ENCODE measurements around the gene NEK10. TPM values are rescaled to one million over a fixed set of nuclear protein-coding genes. Genes with fewer than 3 reads are reported as not detected.
A peak's percentile ranks its signal among the peaks of the same experiment; 100 is the strongest.

NEK10 gene
- total RNA-seq, 1 donor from 2014 or later: 7.3 TPM

DNA sequence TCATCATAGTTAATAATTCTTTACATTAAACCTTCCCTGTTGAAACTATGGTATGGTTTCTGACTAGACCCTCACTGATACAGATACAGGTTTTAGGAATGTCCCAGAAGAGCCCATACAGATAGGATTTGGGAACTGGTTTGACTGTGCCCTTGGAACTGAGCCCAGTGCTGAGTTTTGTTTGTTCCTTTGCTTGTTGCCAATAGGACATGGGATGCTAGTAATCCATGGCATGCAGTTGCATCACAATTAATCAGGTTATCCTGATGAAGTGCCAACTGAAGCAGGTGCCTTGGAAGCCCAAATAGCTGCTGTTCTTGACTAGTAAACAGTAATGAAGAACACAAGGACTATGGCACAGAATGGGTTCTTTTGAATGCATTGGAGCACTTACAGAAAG lies 230.6 kb downstream of the NEK10 start:
- peaks cover 9% of the 10 kb centered on the region for H3K9me3 Mint-ChIP-seq (ENCODE audit: low read depth)
- H3K4me1 Mint-ChIP-seq (ENCODE audit: low read depth): peaks cover 4% of the 10 kb centered on the region
- TF ChIP-seq, protein P1, sequence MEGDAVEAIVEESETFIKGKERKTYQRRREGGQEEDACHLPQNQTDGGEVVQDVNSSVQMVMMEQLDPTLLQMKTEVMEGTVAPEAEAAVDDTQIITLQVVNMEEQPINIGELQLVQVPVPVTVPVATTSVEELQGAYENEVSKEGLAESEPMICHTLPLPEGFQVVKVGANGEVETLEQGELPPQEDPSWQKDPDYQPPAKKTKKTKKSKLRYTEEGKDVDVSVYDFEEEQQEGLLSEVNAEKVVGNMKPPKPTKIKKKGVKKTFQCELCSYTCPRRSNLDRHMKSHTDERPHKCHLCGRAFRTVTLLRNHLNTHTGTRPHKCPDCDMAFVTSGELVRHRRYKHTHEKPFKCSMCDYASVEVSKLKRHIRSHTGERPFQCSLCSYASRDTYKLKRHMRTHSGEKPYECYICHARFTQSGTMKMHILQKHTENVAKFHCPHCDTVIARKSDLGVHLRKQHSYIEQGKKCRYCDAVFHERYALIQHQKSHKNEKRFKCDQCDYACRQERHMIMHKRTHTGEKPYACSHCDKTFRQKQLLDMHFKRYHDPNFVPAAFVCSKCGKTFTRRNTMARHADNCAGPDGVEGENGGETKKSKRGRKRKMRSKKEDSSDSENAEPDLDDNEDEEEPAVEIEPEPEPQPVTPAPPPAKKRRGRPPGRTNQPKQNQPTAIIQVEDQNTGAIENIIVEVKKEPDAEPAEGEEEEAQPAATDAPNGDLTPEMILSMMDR (IDR thresholded peaks at IDR 0.05): no peak

DNA sequence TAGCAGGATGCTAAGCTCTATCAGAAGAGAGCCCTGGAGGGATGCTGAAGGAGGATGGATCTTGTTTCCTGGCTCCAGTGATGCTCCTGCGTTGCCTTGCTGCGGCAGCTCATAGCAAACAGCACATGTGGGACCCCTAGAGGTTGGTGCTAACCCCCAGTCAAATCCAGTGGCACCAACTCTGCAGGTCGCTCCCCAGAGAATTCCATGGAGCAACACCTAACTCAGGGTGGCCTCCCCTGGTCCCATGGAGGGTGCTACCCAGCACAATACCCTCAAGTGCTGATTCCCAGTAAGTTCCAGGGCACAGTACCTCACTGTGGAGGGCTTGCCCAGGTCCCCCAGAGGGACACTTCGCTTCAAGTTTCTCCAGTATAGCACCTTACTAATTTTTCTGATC lies 231.2 kb downstream of the NEK10 start:
- Mint-ChIP-seq H3K4me3 (ENCODE audit: unreplicated experiment) (no peak overlapping the region), H3K4me1 (ENCODE audit: low read depth) (peaks cover 4% of the 10 kb centered on the region), H3K27me3 (ENCODE audit: low read depth) (no peaks in the 10 kb centered on the region), H3K36me3 (ENCODE audit: low read depth) (peaks cover 15% of the 10 kb centered on the region), H3K27ac (ENCODE audit: unreplicated experiment) (no peak overlapping the region), H3K9me3 (ENCODE audit: low read depth) (peaks cover 9% of the 10 kb centered on the region)
- no peak for DNase-seq (ENCODE audit: low spot score)
- TF ChIP-seq, protein P1 (IDR thresholded peaks at IDR 0.05): no peak

More for the DNA sequence above, 230.6 kb downstream of the NEK10 start:
- Mint-ChIP-seq H3K4me3 (ENCODE audit: unreplicated experiment) (no peak overlapping the region), H3K27ac (ENCODE audit: unreplicated experiment) (no peak overlapping the region), H3K36me3 (ENCODE audit: low read depth) (peaks cover 15% of the 10 kb centered on the region), H3K27me3 (ENCODE audit: low read depth) (no peaks in the 10 kb centered on the region)
- no peak for DNase-seq (ENCODE audit: low spot score)

DNA sequence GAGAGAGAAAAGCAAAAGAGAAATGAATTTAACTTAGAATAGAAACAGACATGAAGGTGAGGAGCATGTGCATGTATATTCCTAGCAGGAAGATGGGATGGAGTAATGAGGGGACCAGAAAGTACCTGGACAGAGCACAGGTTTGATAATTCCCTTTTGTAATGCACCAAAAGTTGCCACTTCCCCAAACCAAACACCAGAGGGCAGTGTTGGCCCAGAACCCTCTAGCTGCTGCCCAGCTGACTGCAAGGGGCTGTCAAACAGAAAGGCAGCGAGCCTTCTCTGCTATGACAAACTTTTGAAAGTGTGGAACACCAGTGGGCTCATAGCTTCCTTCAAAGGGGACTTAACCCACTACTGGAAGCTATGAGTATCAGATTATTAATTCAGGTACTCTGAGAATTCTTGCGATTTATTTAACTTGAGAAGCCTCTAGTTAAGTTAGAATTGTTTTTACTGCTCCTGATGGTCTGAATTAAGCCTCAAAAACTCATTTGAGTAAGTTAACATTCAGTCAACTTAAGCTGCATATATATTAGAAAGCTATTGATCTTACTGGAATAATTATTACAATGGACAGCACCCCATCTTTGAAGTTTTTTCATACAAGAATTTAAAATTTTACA lies 234.9 kb downstream of the NEK10 start:
- H3K27ac Mint-ChIP-seq (ENCODE audit: unreplicated experiment): no peak overlapping the region

DNA sequence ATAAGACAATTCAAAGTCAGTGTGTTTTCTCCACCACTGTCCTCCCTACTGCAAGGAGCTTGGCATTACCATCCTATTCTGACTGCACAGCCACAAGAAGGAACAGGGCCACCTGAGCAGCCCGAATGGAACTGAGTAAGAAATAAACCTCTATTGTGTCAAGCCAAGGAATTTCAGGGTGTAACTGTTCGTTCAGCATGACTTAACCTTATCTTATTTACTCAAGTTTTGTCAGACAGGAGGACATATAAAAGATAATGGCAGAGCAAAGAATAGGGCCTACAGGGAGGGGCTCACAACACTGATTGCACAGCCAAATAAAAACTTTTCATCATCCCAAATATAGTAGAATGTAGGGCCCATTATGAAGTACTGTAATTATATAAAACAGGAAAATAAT lies 236.1 kb downstream of the NEK10 start:
- no peak for DNase-seq (ENCODE audit: low spot score)
- no peaks in the 10 kb centered on the region for H3K27me3 Mint-ChIP-seq (ENCODE audit: low read depth)
- H3K4me1 Mint-ChIP-seq (ENCODE audit: low read depth): peaks cover 4% of the 10 kb centered on the region
- H3K9me3 Mint-ChIP-seq (ENCODE audit: low read depth): no peaks in the 10 kb centered on the region
- no peak overlapping the region for H3K4me3 Mint-ChIP-seq (ENCODE audit: unreplicated experiment)
- H3K36me3 Mint-ChIP-seq (ENCODE audit: low read depth): peaks cover 1% of the 10 kb centered on the region
- no peak overlapping the region for H3K27ac Mint-ChIP-seq (ENCODE audit: unreplicated experiment)
- TF ChIP-seq, protein P1 (IDR thresholded peaks at IDR 0.05): no peak

More for the DNA sequence above, 234.9 kb downstream of the NEK10 start:
- TF ChIP-seq, protein P1 (IDR thresholded peaks at IDR 0.05): peak; percentile 97
- Mint-ChIP-seq H3K36me3 (ENCODE audit: low read depth) (peaks cover 5% of the 10 kb centered on the region), H3K9me3 (ENCODE audit: low read depth) (no peaks in the 10 kb centered on the region), H3K4me3 (ENCODE audit: unreplicated experiment) (no peak overlapping the region), H3K27me3 (ENCODE audit: low read depth) (no peaks in the 10 kb centered on the region), H3K4me1 (ENCODE audit: low read depth) (peaks cover 4% of the 10 kb centered on the region)
- DNase-seq (ENCODE audit: low spot score): no peak

DNA sequence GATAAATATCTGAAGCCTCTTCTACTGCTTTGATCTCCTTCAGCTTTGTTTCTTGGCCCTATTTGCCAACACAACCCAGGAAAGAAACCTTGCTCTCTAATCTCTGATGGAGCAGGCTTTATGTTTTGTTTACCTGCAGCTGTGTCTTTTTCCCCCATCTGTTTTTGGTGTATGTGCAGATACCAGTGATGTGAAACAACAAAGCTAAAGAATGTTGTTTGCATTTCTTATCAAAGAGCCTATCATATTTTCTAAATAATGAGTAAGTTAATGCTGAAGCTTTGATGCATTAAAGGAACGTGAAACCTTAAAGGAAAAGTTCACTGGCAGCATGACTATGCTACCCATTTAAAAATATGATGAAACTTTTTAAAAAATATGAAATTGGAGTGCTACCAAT lies 238.4 kb downstream of the NEK10 start:
- peaks cover 2% of the 10 kb centered on the region for H3K36me3 Mint-ChIP-seq (ENCODE audit: low read depth)
- DNase-seq (ENCODE audit: low spot score): no peak
- TF ChIP-seq, protein P1 (IDR thresholded peaks at IDR 0.05): no peak
- H3K27ac Mint-ChIP-seq (ENCODE audit: unreplicated experiment): no peak overlapping the region
- no peaks in the 10 kb centered on the region for H3K9me3 Mint-ChIP-seq (ENCODE audit: low read depth)
- no peak overlapping the region for H3K4me3 Mint-ChIP-seq (ENCODE audit: unreplicated experiment)
- peaks cover 4% of the 10 kb centered on the region for H3K4me1 Mint-ChIP-seq (ENCODE audit: low read depth)
- no peaks in the 10 kb centered on the region for H3K27me3 Mint-ChIP-seq (ENCODE audit: low read depth)

All from chondrocyte (in vitro differentiated cells).